Activated CD8-positive, alpha-beta memory T cell treated with anti-CD3 and anti-CD28 coated beads, Interleukin-2, amount 50 U/mL, for 24 hours (primary cell): ENCODE results near the gene CCDC91.

Source experiments
- DNase-seq: peaks from one replicate; pipeline ENCODE4 v3.0.0-alpha.2; 2020; ENCODE audit errors: extremely low read depth

CCDC91 gene

GRCh38 chr12:28536088-28536487 is 345.8 kb downstream of the CCDC91 start:
- DNase-seq = no peak

- DNase-seq = no peak
Measured at GRCh38 chr12:28537474-28537873, 347.2 kb downstream of the CCDC91 start.

DNA sequence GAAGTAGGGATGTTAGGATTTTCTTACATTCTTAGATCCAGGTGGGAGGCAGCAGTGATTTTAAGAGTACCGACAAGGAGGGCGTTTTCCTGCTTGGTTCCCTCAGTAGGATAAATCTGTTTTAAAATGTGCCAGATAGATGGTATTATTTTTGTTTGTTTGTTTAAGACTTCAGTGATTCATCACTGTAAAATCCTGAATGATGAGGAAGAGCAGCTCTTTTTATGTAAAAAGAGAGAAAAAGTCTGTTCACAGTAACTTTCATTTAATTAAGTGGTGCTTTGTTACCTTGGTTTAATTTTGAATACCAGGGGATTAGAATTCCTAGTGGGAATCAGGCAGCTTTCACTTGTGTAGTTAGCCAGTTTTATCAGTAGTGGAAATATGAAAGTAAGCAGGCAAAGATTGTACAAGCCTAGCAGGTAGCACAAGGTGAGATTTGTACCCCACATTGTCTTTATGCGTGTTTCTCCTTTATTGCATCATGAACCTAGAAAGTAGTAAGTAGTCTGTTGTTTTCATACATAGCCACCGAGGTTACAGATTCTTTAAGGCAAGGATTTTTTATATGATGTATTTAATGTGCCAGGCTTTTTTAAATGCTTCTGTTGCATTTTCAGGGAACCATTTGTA is 349.6 kb downstream of the CCDC91 start:
- no peak for DNase-seq

GRCh38 chr12:28540324-28540714 is 350.1 kb downstream of the CCDC91 start:
- no peak for DNase-seq

- DNase-seq = no peak
Measured at GRCh38 chr12:28543021-28543890, 353.0 kb downstream of the CCDC91 start.

- no peak for DNase-seq
Measured at GRCh38 chr12:28550757-28551704, 360.8 kb downstream of the CCDC91 start.

GRCh38 chr12:28552251-28552970 is 362.2 kb downstream of the CCDC91 start:
- no peak for DNase-seq

GRCh38 chr12:28555748-28556147 is 365.5 kb downstream of the CCDC91 start:
- no peak for DNase-seq

- DNase-seq = no peak
Measured at GRCh38 chr12:28558250-28558649, 368.0 kb downstream of the CCDC91 start.

DNA sequence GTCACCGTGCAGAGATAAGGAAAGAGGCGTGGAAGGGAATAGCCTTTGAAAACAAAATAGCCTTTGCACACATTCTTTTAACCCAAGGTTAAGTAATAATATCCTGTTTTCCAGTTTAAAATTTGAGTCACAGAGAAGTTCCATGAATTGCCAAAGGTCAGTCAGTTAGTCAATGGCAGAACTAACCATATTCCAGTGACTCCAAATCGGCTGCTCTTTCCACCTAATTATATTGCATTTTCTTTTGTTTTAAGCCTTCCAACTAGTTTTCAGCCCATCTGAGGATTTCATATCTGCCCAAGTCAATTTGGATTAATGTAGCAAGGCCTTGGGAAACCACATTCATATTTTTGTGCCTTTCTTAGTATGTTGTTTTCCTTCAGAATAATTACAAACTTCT is 373.0 kb downstream of the CCDC91 start:
- no peak for DNase-seq

GRCh38 chr12:28563936-28564335 is 373.7 kb downstream of the CCDC91 start:
- DNase-seq = no peak

DNA sequence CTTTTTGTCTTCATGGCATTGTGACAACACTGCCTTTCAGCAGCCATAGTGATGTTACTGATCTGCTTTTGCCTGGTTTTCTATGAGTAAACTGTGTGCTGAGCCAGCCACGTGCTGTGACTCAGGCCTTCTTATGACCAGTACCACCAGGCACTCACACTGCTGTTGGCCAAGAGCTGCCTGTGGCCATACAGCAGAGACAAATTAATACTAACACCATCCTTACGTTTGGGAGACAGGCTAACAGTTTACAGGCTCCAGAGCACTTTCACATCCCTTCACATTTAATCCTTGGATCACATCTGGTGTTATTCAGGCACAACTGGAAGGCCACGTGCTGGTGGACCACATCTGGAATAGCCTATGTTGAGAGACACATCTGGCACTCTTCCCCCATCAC is 377.9 kb downstream of the CCDC91 start:
- DNase-seq = no peak

GRCh38 chr12:28568704-28569103 is 378.4 kb downstream of the CCDC91 start:
- no peak for DNase-seq

DNA sequence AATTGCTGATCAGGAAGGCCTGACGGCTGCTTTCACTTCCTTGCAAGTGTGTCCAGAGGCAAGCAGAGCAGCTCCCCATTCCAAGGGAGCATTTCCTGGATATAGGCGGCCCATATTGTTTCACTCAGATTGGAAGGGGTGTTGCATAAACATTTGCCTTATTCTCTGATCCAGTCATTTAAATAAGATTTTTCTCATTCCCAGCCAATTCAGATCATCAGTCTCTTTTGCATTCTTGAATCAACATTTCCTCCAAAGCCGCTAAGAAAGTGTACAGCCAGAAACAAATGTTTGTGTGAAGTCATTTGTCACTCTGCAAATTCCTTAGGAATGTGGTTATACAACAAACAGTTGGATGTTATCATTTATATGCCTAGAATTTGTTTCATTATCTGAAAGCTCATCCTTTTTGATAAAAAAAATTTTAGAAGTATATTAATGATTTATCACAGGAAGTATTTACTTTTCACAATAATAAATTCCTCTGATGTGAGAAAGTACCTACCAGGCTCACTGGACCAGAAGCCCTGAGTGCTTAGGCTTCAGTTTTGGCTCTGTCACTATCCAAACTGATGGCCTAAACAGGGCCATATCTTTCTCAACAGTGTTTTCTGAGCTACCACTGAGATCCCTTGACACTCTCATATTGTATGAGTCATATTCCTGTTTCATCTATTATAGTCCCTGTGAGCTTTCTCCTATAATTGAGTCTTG is 379.6 kb downstream of the CCDC91 start:
- DNase-seq = no peak

GRCh38 chr12:28570811-28571210 is 380.6 kb downstream of the CCDC91 start:
- DNase-seq = no peak

DNA sequence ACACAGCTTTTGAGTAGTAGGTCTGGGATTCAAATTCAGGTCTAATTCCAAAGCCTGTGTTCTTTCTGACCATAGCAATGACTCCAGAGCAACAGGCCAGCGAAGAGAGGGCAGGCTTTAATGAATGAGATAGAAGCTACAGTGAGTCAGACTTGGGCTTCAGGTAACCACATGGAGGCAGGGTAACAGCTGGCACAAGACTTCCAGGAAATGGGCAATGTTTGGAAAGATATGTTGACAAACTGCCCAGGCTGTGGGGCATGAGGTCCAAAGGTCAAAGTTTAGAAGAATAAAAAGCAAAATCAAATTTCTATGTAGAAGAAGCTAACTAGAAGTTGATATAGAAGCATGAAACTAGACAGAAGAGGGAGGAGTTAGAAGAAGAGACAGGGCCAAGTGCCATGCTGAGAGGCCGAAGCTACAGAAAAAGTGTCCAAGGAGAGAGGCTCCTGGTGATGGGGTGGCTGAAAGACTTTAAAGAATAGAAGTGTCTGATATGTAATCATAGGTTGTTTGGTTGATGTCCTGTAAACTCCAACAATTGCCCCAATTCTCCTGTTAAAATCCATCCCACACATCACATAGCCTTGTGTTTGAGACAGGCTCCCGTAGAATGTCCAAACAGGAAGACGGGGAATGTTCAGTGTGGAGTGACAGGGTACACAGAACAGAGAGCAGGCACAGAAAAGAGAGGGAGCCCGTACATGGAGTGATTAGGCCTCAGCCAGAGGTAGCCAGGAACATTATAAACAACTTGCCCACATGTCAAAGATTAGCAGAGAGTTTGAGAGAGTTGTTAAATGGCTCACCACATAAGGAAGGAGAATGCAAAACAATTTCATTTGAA is 384.7 kb downstream of the CCDC91 start:
- DNase-seq = no peak

DNA sequence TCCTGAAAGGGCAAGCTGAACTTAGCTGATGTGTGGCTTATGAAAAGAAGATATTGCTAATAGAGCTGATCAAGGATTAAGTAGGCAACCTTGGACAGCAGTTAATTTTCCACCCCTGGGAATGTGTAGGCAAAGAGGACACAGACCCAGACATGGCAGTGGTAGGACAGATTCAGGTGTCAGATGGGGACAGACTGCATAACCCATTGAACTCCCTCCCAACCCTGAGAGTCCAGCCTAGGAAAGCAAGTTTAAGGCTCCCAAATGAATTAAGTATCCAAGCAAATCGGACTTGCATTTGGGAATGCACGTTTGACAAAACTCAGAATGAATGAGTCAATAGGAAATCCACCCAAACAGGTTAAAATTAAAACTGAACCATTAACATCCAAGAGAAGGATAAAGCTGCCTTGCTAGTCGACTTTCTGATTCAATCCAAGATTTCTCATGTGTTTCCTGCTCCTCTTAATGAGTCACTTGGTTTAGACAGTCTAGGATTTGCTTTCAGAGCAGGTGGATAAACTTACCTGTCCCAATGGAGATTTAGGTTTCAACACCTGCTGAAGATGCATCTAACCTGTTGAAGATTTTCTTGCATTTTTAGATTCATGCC is 385.4 kb downstream of the CCDC91 start:
- DNase-seq = no peak

GRCh38 chr12:28578361-28578760 is 388.1 kb downstream of the CCDC91 start:
- no peak for DNase-seq

DNA sequence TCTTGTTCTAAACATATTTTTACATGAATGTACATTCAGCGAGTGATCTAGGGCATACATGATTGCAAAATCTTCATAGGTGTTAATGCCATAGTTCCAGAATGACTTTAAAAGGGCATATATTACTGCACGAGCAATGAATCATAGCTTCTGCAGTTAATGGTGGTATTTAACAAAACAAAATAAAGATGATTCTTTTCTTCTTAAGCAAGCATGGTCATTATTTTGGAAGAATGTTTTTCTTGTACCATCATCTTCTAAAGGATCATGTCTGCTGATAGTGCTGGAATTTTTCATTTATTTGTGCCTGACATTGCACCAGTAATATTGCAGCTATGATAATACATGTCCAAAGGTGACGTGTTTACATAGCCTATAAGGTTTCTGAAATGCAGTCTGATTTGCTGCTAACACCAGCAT is 388.6 kb downstream of the CCDC91 start:
- no peak for DNase-seq
